K562 (cell line): ENCODE results near the gene SUDS3. TPM values are rescaled to one million over a fixed set of nuclear protein-coding genes. Genes with fewer than 3 reads are reported as not detected.

Source experiments
- KLF1 ChIP-seq: fragments of 450-650 bp; IDR thresholded peaks from 2 replicates; pipeline ENCODE4 v1.6.1; 2016; ENCODE audit warnings: missing genetic modification characterization, missing compliant biosample characterization
- KLF6 ChIP-seq: fragments of 250-450 bp; sonication (Bioruptor Pico); IDR thresholded peaks from 2 replicates; pipeline ENCODE4 v1.4.0; 2020; ENCODE audit warnings: mild to moderate bottlenecking, moderate library complexity, borderline replicate concordance
- MEF2A ChIP-seq: IDR thresholded peaks from 2 replicates; pipeline ENCODE4 v1.6.1; 2011; ENCODE audit warnings: low read depth, mild to moderate bottlenecking, low read length, moderate library complexity; ENCODE audit not compliant: control insufficient read depth
- MGA ChIP-seq: fragments of 450-650 bp; IDR thresholded peaks from 2 replicates; pipeline ENCODE4 v1.6.1; 2016; ENCODE audit warnings: mild to moderate bottlenecking, moderate library complexity
- RERE ChIP-seq: sonication (generic); formaldehyde crosslinking; IDR thresholded peaks from 2 replicates; pipeline ENCODE4 v1.8.0; 2023; ENCODE audit warnings: missing genetic modification reagents, mild to moderate bottlenecking, borderline replicate concordance
- polyA plus RNA-seq, 8 experiments: library from polyadenylated mRNA; depleted of rRNA in 4 of 8; stranded (reverse) in 5 of 8; unstranded in 3 of 8; fragments of >200 nt; fragmentation: Nextera tagmentation in 2 of 8; fragmentation: Illumina TruSeq in 1 of 8; extraction: Ambion mirVana in 2 of 8; extraction: Trizol in 1 of 8; gene quantifications; 2 replicates each; pipeline versions ENCODE4 v1.2.1 to v1.2.3, GENCODE V29; 2011 to 2014; ENCODE audit warnings: inconsistent platforms in 1 of 8, missing spikeins in 1 of 8
- total RNA-seq, 7 experiments: library from RNA; depleted of rRNA in 6 of 7; stranded (reverse); fragments of >200 nt in 6 of 7; fragmentation: Illumina TruSeq in 2 of 7; extraction: Trizol in 2 of 7; gene quantifications; 2 replicates each; pipeline versions ENCODE4 v1.2.1 to v1.2.3, GENCODE V29; 2011 to 2021; ENCODE audit warnings: low replicate concordance in 1 of 7

The SUDS3 gene
- total and polyA plus RNA-seq, 9 of the 15 experiments (the other 6 are each of a cell fraction or from before 2014, with no cell fraction given) = 6.6 to 30.5 (median 23.3) TPM

- TF ChIP-seq MGA = no peak
- TF ChIP-seq KLF1 (tag) = no peak
- no peak for TF ChIP-seq KLF6 (CRISPR knock-in tag)
- no peak for TF ChIP-seq MEF2A
- TF ChIP-seq RERE = no peak
These were observed 3.5 kb upstream of the SUDS3 start, which contains the start of gene TAOK3 (continued) for GRCh38 chr12:118372541-118373495.
